Mucosa of rectum (tissue), 2 donors: Measurements from ENCODE around the gene DRAP1.

Experiments
- H3K27ac ChIP-seq, 2 donors: one replicate each; pipeline ENCODE4 v1.7.0; 2013; ENCODE audit warnings: inconsistent platforms in 2 of 2, low read depth in 2 of 2, low read length in 2 of 2
- H3K27me3 ChIP-seq, 2 donors: one replicate each; pipeline ENCODE4 v1.7.0; 2013; ENCODE audit warnings: low read length in 2 of 2; ENCODE audit not compliant: control insufficient read depth in 2 of 2, insufficient read depth in 2 of 2
- H3K36me3 ChIP-seq, 2 donors: one replicate each; pipeline ENCODE4 v1.7.0; 2013; ENCODE audit warnings: low read length in 2 of 2; ENCODE audit not compliant: control insufficient read depth in 2 of 2, insufficient read depth in 2 of 2
- H3K4me1 ChIP-seq, 2 donors: one replicate each; pipeline ENCODE4 v1.7.0; 2013; ENCODE audit warnings: low read length in 2 of 2, mild to moderate bottlenecking in 1 of 2; ENCODE audit not compliant: control insufficient read depth in 2 of 2, insufficient read depth in 2 of 2
- H3K4me3 ChIP-seq, 2 donors: one replicate each; pipeline ENCODE4 v1.7.0; 2013; ENCODE audit warnings: low read length in 2 of 2
- H3K9ac ChIP-seq, 2 donors: one replicate each; pipeline ENCODE4 v1.7.0; 2013; ENCODE audit warnings: low read length in 2 of 2, low read depth in 1 of 2, mild to moderate bottlenecking in 1 of 2
- H3K9me3 ChIP-seq, 2 donors: one replicate each; pipeline ENCODE4 v1.7.0; 2013; ENCODE audit warnings: low read length in 2 of 2; ENCODE audit not compliant: control insufficient read depth in 2 of 2
- donor health status: healthy.
- donor health status: Normal muscosa, but diverticular disease.

DRAP1 gene

GRCh38 chr11:65918211-65919140 is 750 bp upstream of the DRAP1 start, which contains the start of gene C11orf68:
Gene C11orf68 (minus strand): TSS chr11:65919062. CDS start chr11:65919031, 31 bp downstream.
- peaks cover 34 to 35% of the 10 kb centered on the region in 2 donors for H3K4me1 ChIP-seq
- peak within 1 kb of the TSS; percentile 82 to 85 for H3K27ac ChIP-seq
- peaks cover 8 to 10% of the 10 kb centered on the region in 2 donors for H3K36me3 ChIP-seq

GRCh38 chr11:65919573-65920371 is 546 bp downstream of the DRAP1 start:
- Histone ChIP-seq H3K4me3 (peak overlapping the region; percentile 76 to 78), H3K36me3 (peaks cover 8 to 10% of the 10 kb centered on the region in 2 donors), H3K9ac (peak overlapping the region; percentile 47 to 71), H3K9me3 (no peaks in the 10 kb centered on the region), H3K4me1 (peaks cover 34 to 35% of the 10 kb centered on the region in 2 donors), H3K27ac (peak overlapping the region; percentile 77 to 81), H3K27me3 (no peaks in the 10 kb centered on the region)

More at GRCh38 chr11:65918211-65919140, 750 bp upstream of the DRAP1 start, which contains the start of gene C11orf68:
- Histone ChIP-seq H3K9ac (peak within 1 kb of the TSS; percentile 92), H3K27me3 (no peaks in the 10 kb centered on the region), H3K4me3 (peak within 1 kb of the TSS; percentile 79 to 91), H3K9me3 (no peaks in the 10 kb centered on the region)

DNA sequence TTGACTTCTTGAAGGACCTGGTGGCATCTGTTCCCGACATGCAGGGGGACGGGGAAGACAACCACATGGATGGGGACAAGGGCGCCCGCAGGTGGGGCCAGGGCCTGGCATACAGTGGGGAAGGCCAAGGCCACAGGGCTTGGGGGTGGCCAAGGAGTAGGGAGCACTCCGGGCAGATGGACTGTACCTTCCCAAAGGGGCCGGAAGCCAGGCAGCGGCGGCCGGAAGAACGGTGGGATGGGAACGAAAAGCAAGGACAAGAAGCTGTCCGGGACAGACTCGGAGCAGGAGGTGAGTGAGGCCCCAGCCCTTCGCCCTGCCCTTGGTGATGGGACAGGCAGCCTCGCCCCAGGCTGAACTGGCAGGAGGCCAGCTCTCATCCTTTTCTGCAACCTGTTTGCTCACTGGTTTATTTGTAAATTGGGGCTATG is 1.2 kb downstream of the DRAP1 start:
- H3K9ac ChIP-seq = peak overlapping the region; percentile 47 to 71
- H3K36me3 ChIP-seq = peaks cover 8 to 10% of the 10 kb centered on the region in 2 donors
- H3K4me3 ChIP-seq = peak overlapping the region; percentile 76 to 78
- no peaks in the 10 kb centered on the region for H3K9me3 ChIP-seq
- no peaks in the 10 kb centered on the region for H3K27me3 ChIP-seq
- peaks cover 29 to 30% of the 10 kb centered on the region in 2 donors for H3K4me1 ChIP-seq
- peak overlapping the region in 1 of 2 donors; percentile 77 for H3K27ac ChIP-seq

DNA sequence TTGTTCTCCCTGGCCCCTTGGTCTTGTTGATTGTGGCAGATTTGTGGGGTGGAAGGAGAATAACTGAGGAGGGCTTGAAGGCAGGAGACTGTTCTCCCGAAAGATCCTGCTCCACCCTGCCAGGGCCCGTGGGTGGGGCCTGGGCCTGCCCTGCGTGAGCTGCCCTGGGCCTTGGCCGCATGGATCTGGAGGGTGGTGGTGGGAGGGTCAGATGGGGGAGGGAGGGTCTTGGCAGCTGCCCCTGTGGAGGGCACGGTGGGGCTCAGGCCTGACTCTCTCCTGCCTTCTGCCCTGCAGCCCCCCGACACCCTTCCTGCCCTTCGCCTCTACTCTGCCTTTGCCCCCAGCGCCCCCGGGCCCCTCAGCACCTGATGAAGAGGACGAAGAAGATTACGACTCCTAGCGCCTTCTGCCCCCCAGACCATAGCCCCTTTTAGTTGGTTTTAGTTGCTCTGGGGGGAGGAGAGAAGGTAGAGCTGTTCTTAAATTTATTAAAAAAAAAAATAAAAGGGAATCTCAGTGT is 1.9 kb downstream of the DRAP1 start:
- Histone ChIP-seq H3K27me3 (no peaks in the 10 kb centered on the region), H3K4me3 (no peak overlapping the region), H3K27ac (no peak overlapping the region), H3K9ac (peak overlapping the region in 1 of 2 donors; percentile 24), H3K4me1 (peaks cover 27 to 28% of the 10 kb centered on the region in 2 donors), H3K9me3 (no peaks in the 10 kb centered on the region), H3K36me3 (peaks cover 8 to 10% of the 10 kb centered on the region in 2 donors)

DNA sequence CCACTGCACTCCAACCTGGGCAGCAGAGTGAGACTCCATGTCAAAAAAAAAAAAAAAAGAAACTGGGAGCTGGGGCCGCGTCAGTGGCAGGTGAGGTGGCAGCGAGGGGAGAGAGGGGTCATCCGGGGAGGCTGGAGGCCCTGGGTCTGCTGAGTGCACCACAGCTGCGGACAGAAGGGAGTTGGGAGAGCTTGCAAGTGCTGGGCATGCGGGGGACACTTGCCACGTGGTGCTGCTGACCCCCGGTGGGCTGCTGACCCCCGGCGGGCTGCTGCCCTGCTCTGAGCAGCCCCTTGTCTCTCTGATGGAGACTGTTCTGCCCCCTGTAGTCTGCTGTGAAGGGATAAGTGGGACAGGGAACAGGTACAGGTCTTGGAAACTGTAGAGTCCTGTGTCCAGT is 2.6 kb downstream of the DRAP1 start:
- Histone ChIP-seq H3K9me3 (no peaks in the 10 kb centered on the region), H3K27ac (no peak overlapping the region), H3K27me3 (no peaks in the 10 kb centered on the region), H3K36me3 (peaks cover 8 to 10% of the 10 kb centered on the region in 2 donors), H3K4me1 (peaks cover 25 to 27% of the 10 kb centered on the region in 2 donors), H3K4me3 (no peak overlapping the region), H3K9ac (no peak overlapping the region)

GRCh38 chr11:65922565-65922964 is 3.3 kb downstream of the DRAP1 start:
- H3K4me3 ChIP-seq = no peak overlapping the region
- no peak overlapping the region for H3K9ac ChIP-seq
- H3K27me3 ChIP-seq = no peaks in the 10 kb centered on the region
- no peaks in the 10 kb centered on the region for H3K9me3 ChIP-seq
- peaks cover 8 to 10% of the 10 kb centered on the region in 2 donors for H3K36me3 ChIP-seq
- peaks cover 20% of the 10 kb centered on the region in 2 donors for H3K4me1 ChIP-seq
- no peak overlapping the region for H3K27ac ChIP-seq

GRCh38 chr11:65925397-65925796 is 6.2 kb downstream of the DRAP1 start:
- peaks cover 8 to 10% of the 10 kb centered on the region in 2 donors for H3K36me3 ChIP-seq

GRCh38 chr11:65927904-65928397 is 8.7 kb downstream of the DRAP1 start:
- no peaks in the 10 kb centered on the region for H3K27me3 ChIP-seq
- peak overlapping the region in 1 of 2 donors; percentile 38 for H3K9ac ChIP-seq
- H3K9me3 ChIP-seq = no peaks in the 10 kb centered on the region
- peak overlapping the region in 1 of 2 donors; percentile 87 for H3K27ac ChIP-seq
- no peaks in the 10 kb centered on the region for H3K36me3 ChIP-seq
- H3K4me3 ChIP-seq = peak overlapping the region; percentile 15 to 48
- peaks cover 0 to 9% of the 10 kb centered on the region in 2 donors for H3K4me1 ChIP-seq

More at GRCh38 chr11:65925397-65925796, 6.2 kb downstream of the DRAP1 start:
- H3K27me3 ChIP-seq = no peaks in the 10 kb centered on the region
- no peak overlapping the region for H3K4me3 ChIP-seq
- no peak overlapping the region for H3K27ac ChIP-seq
- H3K9me3 ChIP-seq = no peaks in the 10 kb centered on the region
- no peak overlapping the region for H3K9ac ChIP-seq
- H3K4me1 ChIP-seq = peaks cover 6 to 14% of the 10 kb centered on the region in 2 donors

GRCh38 chr11:65928667-65929066 is 9.4 kb downstream of the DRAP1 start:
- Histone ChIP-seq H3K27me3 (no peaks in the 10 kb centered on the region), H3K9ac (no peak overlapping the region), H3K36me3 (no peaks in the 10 kb centered on the region), H3K27ac (peak overlapping the region in 1 of 2 donors; percentile 6), H3K4me1 (peaks cover 0 to 9% of the 10 kb centered on the region in 2 donors), H3K9me3 (no peaks in the 10 kb centered on the region), H3K4me3 (no peak overlapping the region)
